Heart right ventricle (tissue), 16 donors: ENCODE results near the gene MYO5A. TPM values are rescaled to one million over a fixed set of nuclear protein-coding genes. Genes with fewer than 3 reads are reported as not detected.

ENCODE experiments used
- ATAC-seq, 8 donors: fragments of 200-7000 bp; cut with Tn5 transposase; one replicate each; pipeline ENCODE4 v1.9.1; 2020; ENCODE audit warnings: mild to moderate bottlenecking in 8 of 8, moderate library complexity in 8 of 8, moderate number of reproducible peaks in 1 of 8
- DNase-seq, 2 donors: peaks; one replicate each; pipeline ENCODE4 v3.0.0-alpha.2; 2020
- H3K27ac ChIP-seq, 10 donors: fragments of 200-600 bp; sonication (generic) in 2 of 10; one replicate each; pipeline versions ENCODE4 v1.5.0 to v1.8.0; 2020 to 2022; ENCODE audit warnings: mild to moderate bottlenecking in 3 of 10
- H3K27me3 ChIP-seq, 7 donors: fragments of 200-600 bp; one replicate each; pipeline ENCODE4 v1.8.0; 2021 to 2022; ENCODE audit warnings: mild to moderate bottlenecking in 2 of 7
- H3K36me3 ChIP-seq, 9 donors: fragments of 200-600 bp; sonication (generic) in 1 of 9; one replicate each; pipeline versions ENCODE4 v1.5.0 to v1.8.0; 2020 to 2022; ENCODE audit warnings: mild to moderate bottlenecking in 2 of 9
- H3K4me1 ChIP-seq, 9 donors: fragments of 200-600 bp; sonication (generic) in 1 of 9; one replicate each; pipeline versions ENCODE4 v1.5.0 to v1.8.0; 2020 to 2022; ENCODE audit warnings: mild to moderate bottlenecking in 4 of 9
- H3K4me3 ChIP-seq, 10 donors: fragments of 200-600 bp; sonication (generic) in 2 of 10; one replicate each; pipeline versions ENCODE4 v1.5.0 to v1.8.0; 2020 to 2022; ENCODE audit warnings: mild to moderate bottlenecking in 7 of 10, moderate library complexity in 2 of 10
- H3K9me3 ChIP-seq, 11 donors: fragments of 200-600 bp in 10 of 11; sonication (generic) in 2 of 11; one replicate each; pipeline versions ENCODE4 v1.5.0 to v1.8.0; 2013 to 2022; ENCODE audit warnings: mild to moderate bottlenecking in 2 of 11, control low read depth in 1 of 11, moderate library complexity in 1 of 11
- WGBS, 2 donors: extraction: QIAGEN DNeasy Blood & Tissue Kit; methylation state at CpG; one replicate each; pipeline ENCODE4 v1.1.7; 2013; ENCODE audit warnings: inconsistent platforms in 1 of 2; 5-methylcytosine and 5-hydroxymethylcytosine counted together
- intact Hi-C, 10 donors: fragments of 100-400 bp; cut with DNase I; formaldehyde crosslinking; loops; one replicate each; pipeline versions ENCODE4 v1.11.1 to v1.14.2; 2022
- polyA plus RNA-seq, 2 donors: library from polyadenylated mRNA; stranded (reverse); fragments of 200-250 nt; gene quantifications; one replicate each; pipeline ENCODE4 v1.2.3, GENCODE V29; 2013
- total RNA-seq, 10 donors: library from RNA; stranded (reverse); fragmentation: NEBNext Ultra II Directional in 3 of 10; extraction: Animal tissue kit (Norgen Biotek cat#: 25700) in 3 of 10; gene quantifications; one replicate each; pipeline versions ENCODE4 v1.2.1 to v1.2.4, GENCODE V29; 2021 to 2023
- TF ChIP-seq, protein P1 (sequence below), 9 donors: fragments of 200-600 bp; sonication (generic) in 2 of 9; IDR thresholded peaks; one replicate each; pipeline versions ENCODE4 v1.5.0 to v1.8.0; 2021 to 2022; ENCODE audit warnings: antibody characterized with exemption in 9 of 9, mild to moderate bottlenecking in 5 of 9, moderate library complexity in 1 of 9
- donor health status: Arrhythmogenic right ventricular cardiomyopathy.
- donor health status: ischemic (EF 13 %, LVEDD 7.1; RV severe dilation, severe dysfunction).
- donor health status: healthy with polysubstance abuse.
- donor health status: DM: no; HTN: yes; CAD: no.
- donor health status: DM: no; HTN: no; CAD: no.
- donor health status: ischemic (EF 25% LVEDD 6.9; RV normal size, moderate dysfunction).
- donor health status: ischemic (EF 25% LVEDD 5.7; RV mildly dilated, moderate dysfunction).
- donor health status: healthy.
- donor health status: DM: yes; HTN: yes; CAD: no.
- donor health status: Ischemic cardiomyopathy.
- donor health status: ischemic (EF 35%, LVEDD 5.7; RV mildly dilated, moderate dysfunction).
- donor health status: nonischemic (EF 11% LVEDD 7.7; RV severe dilation, severe dysfunction).
- donor health status: DM: yes; HTN: yes; CAD: no.
- donor health status: PGD.
- donor health status: ischemic (EF 29% LVEDD 5.4; RV normal size, mild dysfunction).
- donor health status: nonischemic (EF 23%, LVEDD 6.1; RV moderate dilation, normal function).

MYO5A gene
- total and polyA plus RNA-seq, 12 donors = 3.1 to 15.7 (median 6.3) TPM

GRCh38 chr15:52357949-52358348 is 170.7 kb downstream of the MYO5A start:
- no peaks in the 10 kb centered on the region for H3K9me3 ChIP-seq
- WGBS, 2 donors = 92 to 96% methylated on average over 5 of the region's 5 CpGs
- peaks cover 0 to 20% (median 0%) of the 10 kb centered on the region in 9 donors for H3K4me1 ChIP-seq
- no peak overlapping the region for H3K27ac ChIP-seq
- no peaks in the 10 kb centered on the region for H3K27me3 ChIP-seq
- DNase-seq = no peak
- H3K4me3 ChIP-seq = no peak overlapping the region
- intact Hi-C loops = no loop called here
- peaks cover 0 to 80% (median 5%) of the 10 kb centered on the region in 9 donors for H3K36me3 ChIP-seq
- ATAC-seq = no peak
- TF ChIP-seq, protein P1, sequence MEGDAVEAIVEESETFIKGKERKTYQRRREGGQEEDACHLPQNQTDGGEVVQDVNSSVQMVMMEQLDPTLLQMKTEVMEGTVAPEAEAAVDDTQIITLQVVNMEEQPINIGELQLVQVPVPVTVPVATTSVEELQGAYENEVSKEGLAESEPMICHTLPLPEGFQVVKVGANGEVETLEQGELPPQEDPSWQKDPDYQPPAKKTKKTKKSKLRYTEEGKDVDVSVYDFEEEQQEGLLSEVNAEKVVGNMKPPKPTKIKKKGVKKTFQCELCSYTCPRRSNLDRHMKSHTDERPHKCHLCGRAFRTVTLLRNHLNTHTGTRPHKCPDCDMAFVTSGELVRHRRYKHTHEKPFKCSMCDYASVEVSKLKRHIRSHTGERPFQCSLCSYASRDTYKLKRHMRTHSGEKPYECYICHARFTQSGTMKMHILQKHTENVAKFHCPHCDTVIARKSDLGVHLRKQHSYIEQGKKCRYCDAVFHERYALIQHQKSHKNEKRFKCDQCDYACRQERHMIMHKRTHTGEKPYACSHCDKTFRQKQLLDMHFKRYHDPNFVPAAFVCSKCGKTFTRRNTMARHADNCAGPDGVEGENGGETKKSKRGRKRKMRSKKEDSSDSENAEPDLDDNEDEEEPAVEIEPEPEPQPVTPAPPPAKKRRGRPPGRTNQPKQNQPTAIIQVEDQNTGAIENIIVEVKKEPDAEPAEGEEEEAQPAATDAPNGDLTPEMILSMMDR (IDR thresholded peaks at IDR 0.05) = no peak

DNA sequence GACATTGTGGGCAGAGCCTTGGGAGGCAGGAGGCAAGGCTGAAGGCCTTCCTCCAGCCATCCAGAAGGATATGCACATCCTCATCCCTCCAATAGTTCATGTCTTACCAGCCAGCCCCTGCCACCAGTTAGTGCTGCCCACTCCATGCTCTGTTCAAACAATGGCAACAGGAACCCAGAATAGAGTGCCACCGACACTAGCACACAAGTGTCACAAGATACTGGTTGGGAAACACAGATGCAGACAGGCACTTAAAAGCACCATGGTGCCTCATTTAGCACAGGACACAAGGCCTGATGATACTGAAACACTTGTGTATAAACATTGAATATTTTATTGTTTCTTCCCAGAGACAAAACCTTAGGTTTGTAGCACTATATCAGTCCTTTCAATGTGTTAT is 176.6 kb downstream of the MYO5A start:
- H3K4me1 ChIP-seq = peaks cover 0 to 7% (median 0%) of the 10 kb centered on the region in 9 donors
- H3K27ac ChIP-seq = peak overlapping the region in 1 of 10 donors; percentile 24
- ATAC-seq (peak in 1 of 8 donors; percentile 14), DNase-seq (no peak)
- peaks cover 0 to 86% (median 15%) of the 10 kb centered on the region in 9 donors for H3K36me3 ChIP-seq
- no peaks in the 10 kb centered on the region for H3K27me3 ChIP-seq
- no peak overlapping the region for H3K4me3 ChIP-seq
- TF ChIP-seq, protein P1 (IDR thresholded peaks at IDR 0.05) = no peak
- intact Hi-C loops = no loop called here
- 73 to 80% methylated on average over 1 of the region's 1 CpG for WGBS, 2 donors
- H3K9me3 ChIP-seq = no peaks in the 10 kb centered on the region

DNA sequence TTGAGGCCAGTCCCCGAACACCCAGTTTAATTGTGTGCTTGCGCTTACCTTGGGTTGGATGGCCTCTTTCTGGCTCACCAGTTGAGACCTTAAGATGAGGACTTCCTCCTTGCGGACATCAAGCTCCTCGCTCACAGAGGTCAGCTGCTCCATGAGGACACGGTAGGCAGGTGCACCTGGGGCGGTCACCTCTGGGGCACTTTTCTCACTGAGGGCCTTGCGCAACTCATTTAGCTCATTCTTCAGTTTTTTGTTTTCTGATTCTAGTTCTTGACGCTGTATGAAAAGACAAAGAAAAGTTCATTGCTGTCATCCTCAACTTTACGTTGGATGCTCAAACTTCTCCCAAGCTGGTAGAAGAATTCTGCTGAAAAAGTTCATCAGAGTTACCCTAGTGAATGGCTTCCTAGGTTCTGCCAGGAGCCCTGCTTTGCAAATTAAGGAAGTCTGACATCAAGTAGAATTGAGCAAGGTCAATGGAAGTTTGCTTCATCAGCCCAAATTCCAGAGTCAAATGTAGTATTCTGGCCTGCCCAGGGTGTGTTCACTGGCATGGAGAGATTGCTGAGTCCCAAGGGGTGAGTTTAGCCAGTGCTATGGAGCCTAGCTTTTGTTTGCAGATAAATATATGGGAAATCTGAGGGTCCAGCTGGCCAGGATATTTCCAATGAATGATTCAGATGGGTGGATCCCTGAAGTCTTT is 177.3 kb downstream of the MYO5A start:
- ATAC-seq (peak in 2 of 8 donors; percentile 34 to 72), DNase-seq (no peak)
- Histone ChIP-seq H3K9me3 (no peaks in the 10 kb centered on the region), H3K4me3 (no peak overlapping the region), H3K27ac (peak overlapping the region in 1 of 10 donors; percentile 24), H3K27me3 (no peaks in the 10 kb centered on the region), H3K36me3 (peaks cover 0 to 89% (median 15%) of the 10 kb centered on the region in 9 donors), H3K4me1 (peaks cover 0 to 7% (median 0%) of the 10 kb centered on the region in 9 donors)
- TF ChIP-seq, protein P1 (IDR thresholded peaks at IDR 0.05) = no peak
- intact Hi-C loops = no loop called here
- 97 to 98% methylated on average over 9 of the region's 9 CpGs for WGBS, 2 donors

GRCh38 chr15:52350423-52350822 is 178.3 kb downstream of the MYO5A start:
- WGBS, 2 donors = 84 to 86% methylated on average over 2 of the region's 2 CpGs
- H3K36me3 ChIP-seq = peaks cover 0 to 94% (median 15%) of the 10 kb centered on the region in 9 donors

More at GRCh38 chr15:52350423-52350822, 178.3 kb downstream of the MYO5A start:
- H3K27ac ChIP-seq = no peak overlapping the region
- DNase-seq (no peak), ATAC-seq (no peak)
- H3K27me3 ChIP-seq = no peaks in the 10 kb centered on the region
- peaks cover 0 to 10% (median 0%) of the 10 kb centered on the region in 9 donors for H3K4me1 ChIP-seq
- intact Hi-C loops = no loop called here
- TF ChIP-seq, protein P1 (IDR thresholded peaks at IDR 0.05) = no peak
- no peaks in the 10 kb centered on the region for H3K9me3 ChIP-seq
- no peak overlapping the region for H3K4me3 ChIP-seq
